ENCODE measurements around the gene PTPN22. TPM values are rescaled to one million over a fixed set of nuclear protein-coding genes. Genes with fewer than 3 reads are reported as not detected.

The PTPN22 gene
- total RNA-seq, 1 experiment from 2014 or later = 10.9 TPM

DNA sequence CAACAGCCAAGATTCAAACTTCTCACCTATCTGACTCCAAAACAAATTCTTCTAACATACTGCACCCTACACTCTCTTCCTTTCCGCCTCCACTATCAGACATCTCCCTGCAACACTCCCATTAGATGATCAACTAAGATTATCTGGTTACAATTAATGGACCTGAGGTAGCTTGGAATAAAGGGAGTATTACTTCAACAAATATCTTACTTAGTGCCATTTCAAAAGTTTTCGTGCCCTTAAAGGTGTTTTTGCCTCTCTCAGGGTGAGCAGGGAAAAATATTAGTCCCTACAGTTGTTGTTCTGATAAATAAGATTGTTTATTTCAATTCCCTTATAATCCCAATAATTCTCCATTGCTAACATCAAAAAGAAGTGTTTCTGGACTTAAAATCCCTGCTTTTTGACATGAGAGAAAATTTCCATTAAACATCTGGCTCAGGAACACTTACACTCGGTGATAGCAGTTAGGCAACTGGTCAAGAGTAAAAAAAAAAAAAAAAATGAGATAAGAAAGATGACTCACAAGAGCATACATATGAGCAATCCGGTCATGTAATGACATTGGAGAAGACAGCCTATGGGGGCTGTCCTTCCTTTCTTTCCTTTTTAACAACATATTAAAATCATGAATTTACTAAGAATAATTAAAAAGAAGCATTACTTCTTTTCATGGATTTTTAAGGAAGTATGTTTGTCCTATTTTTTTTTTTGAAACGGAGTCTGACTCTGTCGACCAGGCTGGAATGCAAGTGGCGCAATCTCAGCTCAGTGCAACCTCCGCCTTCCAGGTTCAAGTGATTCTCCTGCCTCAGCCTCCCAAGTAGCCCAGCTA is 66.9 kb downstream of the PTPN22 start:
- DNase-seq (ENCODE audit: low read depth) = peak; percentile 77

GRCh38 chr1:113802367-113803007 is 69.0 kb downstream of the PTPN22 start:
- no peak for DNase-seq (ENCODE audit: low read depth)

DNA sequence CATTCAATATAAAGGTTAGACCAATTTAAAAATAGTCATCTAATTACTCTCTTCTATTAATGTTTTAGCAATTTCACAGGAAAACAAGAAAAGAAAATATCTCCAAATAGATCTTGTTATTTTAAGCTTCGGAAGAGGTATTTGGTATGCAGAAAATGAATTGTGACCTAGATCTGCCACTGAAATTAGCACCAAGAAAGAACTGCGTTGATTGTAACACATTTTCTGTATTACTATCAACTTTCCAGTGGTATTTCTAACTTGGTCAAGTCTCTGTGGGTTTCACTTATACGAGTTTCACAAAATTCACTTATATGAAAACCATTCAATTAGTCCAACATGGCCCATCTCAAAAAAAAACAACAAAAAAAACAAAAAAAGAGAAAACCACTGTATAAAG is 71.0 kb downstream of the PTPN22 start:
- DNase-seq (ENCODE audit: low read depth) = no peak

DNA sequence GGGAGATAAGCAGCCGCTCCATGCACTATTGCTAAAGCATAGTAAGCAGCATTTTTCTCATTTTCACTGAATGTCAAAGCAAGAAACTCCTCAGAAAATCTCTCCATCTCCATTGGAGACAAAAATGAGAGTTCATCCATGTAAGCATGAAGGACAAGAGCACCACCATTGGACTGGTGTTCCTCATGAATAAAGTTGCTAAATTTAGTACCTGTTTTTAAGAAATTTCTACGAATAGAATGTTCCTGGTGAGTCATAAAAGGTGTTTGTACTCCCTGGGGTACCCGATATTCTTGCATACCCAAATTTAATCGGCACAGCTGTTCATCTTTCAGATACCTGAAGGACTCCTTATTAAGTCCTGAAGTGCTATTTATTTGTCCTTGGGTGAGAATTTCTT is 74.0 kb downstream of the PTPN22 start:
- no peak for DNase-seq (ENCODE audit: low read depth)

DNA sequence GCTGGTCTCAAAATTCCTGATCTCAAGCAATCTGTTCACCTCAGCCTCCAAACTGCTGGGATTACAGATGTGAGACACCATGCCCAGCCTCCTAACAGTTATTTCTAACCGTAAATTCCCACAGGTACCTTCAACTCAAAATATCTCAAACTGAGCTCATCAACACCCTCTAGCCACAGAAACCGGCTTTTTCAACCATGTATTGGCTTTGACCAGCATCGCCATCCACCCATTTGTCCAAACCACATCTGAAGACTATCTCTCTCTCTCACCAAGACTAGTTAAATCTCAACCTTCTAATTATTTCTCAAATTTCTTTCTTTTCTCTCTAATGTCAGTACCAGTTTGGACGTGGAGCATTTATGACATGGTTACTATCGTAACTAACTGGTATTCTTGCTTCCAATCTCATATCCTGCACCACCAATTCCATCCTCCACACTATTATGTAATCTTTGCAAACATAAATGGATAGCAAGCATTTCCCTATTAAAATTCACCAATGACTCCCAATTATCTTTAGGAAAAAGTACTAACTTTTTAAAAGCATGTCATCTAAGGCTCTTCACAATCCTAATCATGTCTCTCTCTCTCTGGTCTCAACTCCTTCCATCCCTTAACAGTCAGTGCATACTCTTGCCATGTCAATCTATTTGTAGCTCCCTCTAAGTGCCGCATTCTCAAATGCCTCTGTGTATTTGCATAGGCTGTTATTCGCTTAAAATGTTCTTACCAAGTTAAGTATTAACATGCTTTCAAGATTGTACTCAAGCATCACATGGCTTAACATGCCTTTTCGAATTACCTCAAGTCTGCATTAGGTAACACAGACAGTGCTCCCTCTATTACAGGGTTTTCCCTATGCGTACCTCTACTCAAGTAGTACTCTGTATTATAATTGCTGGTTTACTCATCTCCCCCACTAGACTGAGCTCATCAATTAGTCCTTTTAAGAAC is 77.4 kb downstream of the PTPN22 start:
- no peak for DNase-seq (ENCODE audit: low read depth)

DNA sequence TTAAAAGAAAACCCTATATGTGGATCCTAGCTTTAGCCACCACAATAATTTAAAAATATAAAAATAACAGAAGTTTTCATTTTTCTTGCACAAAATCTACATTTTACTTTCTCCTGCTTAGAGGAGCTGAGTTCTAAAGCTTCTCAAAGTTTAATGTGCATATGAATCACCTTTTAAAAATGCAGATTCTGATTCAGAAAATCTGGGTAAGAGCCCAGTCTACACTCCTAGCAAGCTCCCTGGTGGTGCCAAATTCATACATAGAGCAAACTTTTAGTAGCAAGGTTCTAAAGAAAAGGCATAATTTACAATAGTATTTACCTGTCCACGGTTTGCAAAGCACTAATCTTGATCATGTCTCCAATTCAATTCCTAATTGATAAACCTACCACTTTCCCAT is 78.5 kb downstream of the PTPN22 start:
- DNase-seq (ENCODE audit: low read depth) = peak; percentile 71

DNA sequence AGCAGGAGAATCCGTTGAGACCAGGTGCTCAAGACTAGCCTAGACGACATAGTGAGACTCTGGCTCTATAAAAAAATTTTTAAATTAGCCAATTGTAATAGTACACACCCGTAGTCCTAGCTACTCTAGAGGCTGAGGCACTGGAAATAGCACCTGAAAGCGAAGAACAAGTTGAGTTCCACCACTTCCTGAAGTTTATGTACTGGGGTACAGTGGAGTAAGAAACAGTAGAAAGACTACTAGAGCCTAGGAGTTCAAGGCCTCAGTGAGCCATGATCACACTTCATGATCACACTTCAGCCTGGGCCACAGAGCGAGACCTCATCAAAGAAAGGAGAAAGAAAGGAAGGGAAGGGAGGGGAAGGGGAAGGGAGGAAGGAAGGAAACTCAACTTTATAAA is 79.0 kb downstream of the PTPN22 start:
- DNase-seq (ENCODE audit: low read depth) = peak; percentile 7

GRCh38 chr1:113788802-113789201 is 82.7 kb downstream of the PTPN22 start:
- DNase-seq (ENCODE audit: low read depth) = no peak

GRCh38 chr1:113787663-113788062 is 83.8 kb downstream of the PTPN22 start:
- no peak for DNase-seq (ENCODE audit: low read depth)

GRCh38 chr1:113786069-113786468 is 85.4 kb downstream of the PTPN22 start:
- DNase-seq (ENCODE audit: low read depth) = peak; percentile 24

DNA sequence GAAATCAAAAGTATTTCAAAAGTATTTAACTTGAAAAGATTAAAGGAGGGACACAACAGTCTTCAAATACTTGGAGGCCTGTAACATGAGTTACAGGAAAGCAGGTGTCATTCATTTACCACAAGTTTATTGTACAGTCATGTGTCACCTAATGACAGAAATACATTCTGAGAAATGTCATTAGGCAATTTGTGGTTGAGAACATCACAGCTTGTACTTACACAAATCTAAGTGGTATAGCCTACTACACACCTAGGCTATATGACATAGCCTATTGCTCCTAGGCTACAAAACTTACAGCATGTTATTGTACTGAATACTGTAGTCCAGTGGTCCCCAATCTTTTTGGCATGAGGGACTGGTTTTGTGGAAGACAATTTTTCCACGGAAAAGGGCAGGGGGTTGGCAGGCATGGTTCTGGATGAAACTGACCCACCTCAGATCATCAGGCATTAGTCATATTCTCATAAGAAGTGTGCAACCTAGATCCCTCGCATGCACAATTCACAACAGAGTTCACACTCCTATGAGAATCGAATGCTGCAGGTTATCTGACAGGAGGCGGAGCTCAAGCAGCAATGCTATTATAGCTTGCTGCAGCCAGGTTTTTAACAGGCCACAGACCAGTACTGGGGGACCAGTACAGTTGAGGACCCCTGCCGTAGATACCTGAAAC is 87.3 kb downstream of the PTPN22 start:
- no peak for DNase-seq (ENCODE audit: low read depth)

DNA sequence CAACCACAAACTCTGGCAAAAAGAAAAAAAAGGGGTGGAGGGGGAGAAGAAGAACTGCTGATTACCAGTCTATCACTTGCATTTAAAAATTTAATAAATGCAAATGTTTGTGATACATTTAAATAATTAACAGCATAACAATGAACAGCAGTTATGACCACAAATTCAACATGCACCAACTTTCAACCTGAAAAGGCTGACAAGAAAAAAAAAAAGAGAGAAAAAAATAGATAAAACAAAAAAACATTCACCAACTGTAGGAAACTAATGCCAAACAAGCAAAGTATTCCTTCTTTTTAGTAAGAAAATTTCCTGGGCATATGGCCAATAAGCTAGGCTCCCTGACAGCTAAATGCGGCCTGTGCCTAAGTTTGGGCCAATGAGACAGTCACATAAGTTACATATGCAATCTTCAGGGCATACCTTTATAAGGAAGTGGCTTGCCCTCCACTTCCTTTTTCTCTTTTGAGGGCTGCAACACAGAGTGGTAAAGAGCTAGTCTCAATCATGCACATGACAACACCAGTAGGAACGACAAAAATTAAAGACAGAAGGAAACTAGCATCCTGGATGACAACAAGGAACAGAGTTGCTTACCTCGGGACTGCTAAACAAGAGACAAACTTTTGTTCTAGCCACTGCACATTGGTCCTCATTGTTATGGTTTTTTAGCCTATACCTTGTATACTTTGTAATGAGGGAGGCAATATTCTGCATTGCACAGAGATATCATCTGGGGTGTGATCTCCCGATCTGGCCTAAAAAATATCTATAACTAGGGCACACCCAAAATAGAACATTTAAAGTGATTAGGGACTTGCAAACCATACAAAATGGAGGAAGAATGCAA is 88.0 kb downstream of the PTPN22 start:
- peak; percentile 24 for DNase-seq (ENCODE audit: low read depth)

- no peak for DNase-seq (ENCODE audit: low read depth)
These were observed 89.1 kb downstream of the PTPN22 start for GRCh38 chr1:113782406-113782805.

DNA sequence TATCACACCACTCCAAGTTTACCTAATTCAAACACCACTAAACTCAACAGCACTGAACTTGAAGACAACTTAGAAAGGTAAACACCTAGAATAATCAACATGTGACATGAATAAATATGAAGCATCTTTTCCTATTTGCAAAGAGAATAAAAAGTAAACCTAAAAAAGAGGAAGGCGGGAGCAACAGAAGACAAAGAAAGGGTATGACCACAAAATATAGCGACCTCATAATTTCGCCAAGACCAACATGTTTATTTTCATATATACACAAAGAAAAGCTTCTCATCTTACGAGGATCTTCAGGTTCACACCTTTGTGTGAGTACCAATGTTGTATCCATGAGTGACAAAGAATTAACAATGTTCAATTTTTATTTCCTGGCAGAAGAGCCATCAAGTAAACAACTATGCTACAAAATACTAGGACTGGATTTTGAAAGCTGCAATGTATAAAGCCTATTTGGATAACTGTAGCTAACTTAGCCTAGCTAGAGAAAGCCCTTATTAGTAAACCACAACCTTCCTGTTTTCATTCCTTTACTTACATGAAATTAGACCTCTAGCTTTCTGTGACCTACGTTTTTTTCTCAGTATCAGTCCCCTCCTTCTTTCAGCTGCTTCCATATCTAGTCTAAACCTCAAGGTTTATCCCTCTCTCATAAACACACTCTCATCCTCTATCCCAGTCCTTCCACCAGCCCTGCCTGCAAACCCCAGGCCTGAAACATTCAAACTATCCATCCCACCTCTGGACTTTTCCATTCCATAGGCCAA is 91.0 kb downstream of the PTPN22 start:
- DNase-seq (ENCODE audit: low read depth) = no peak

DNA sequence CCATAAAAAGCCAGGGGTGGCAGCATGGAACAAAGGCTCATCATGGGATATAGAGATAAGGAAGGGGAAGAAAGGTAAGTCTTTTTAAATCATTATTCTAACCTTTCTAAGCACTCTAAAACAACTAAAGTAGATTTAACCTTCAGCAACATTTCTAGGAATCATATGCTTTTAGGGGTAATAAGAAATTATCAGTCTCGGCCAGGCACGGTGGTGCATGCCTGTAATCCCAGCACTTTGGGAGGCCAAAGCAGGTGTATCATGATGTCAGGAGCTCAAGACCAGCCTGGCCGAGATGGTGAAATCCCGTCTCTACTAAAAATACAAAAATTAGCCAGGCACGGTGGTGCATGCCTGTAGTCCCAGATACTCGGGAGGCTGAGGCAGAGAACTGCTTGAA is 92.0 kb downstream of the PTPN22 start:
- no peak for DNase-seq (ENCODE audit: low read depth)

DNA sequence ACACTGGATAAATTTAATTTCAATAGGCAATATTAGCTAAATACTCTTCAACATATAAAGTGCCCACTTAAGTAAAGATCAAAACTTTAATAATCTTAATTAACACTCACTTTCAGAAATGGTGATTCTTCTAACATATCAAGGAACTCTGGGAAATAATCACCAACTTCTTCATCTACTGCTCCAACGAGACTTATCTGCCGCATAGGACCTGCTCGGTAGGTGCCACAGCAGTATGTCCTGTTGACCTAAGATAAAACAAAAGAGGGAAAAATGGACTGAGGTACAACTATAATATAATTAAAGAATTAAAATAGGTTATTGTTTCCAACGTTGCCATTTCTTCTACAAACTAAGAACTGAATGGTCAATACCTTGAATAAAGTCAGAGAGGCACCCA is 94.0 kb downstream of the PTPN22 start:
- no peak for DNase-seq (ENCODE audit: low read depth)

- DNase-seq (ENCODE audit: low read depth) = no peak
These were observed 101.5 kb downstream of the PTPN22 start for GRCh38 chr1:113770031-113770430.

- DNase-seq (ENCODE audit: low read depth) = no peak
These were observed 101.9 kb downstream of the PTPN22 start for GRCh38 chr1:113769601-113769970.

GRCh38 chr1:113768916-113769600 is 102.5 kb downstream of the PTPN22 start:
- DNase-seq (ENCODE audit: low read depth) = no peak

Data from HT1080 (cell line).